Measurements from ENCODE around the gene MIPEP. TPM values are rescaled to one million over a fixed set of nuclear protein-coding genes. Genes with fewer than 3 reads are reported as not detected.
A peak's percentile ranks its signal among the peaks of the same experiment; 100 is the strongest.
"Not testable (repeated sequence)": the region's sequence is repeated elsewhere in the genome, so short reads cannot be mapped to it uniquely, and the experiment has no call there.

MIPEP gene
- total RNA-seq, 1 experiment from 2014 or later, result 25.0 TPM

GRCh38 chr13:23898101-23898500, 8.9 kb upstream of the MIPEP start:
- Histone ChIP-seq H3K9me3 (no peaks in the 10 kb centered on the region), H3K27me3 (no peaks in the 10 kb centered on the region), H3K4me3 (no peak overlapping the region), H3K36me3 (no peaks in the 10 kb centered on the region)
- no peak for DNase-seq

- H3K27me3 ChIP-seq, DNase-seq, H3K36me3 ChIP-seq, H3K4me3 ChIP-seq, H3K9me3 ChIP-seq: not testable (repeated sequence)
Measured at GRCh38 chr13:23897452-23897919, 8.3 kb upstream of the MIPEP start, which contains the start of gene C1QTNF9B. TSS of gene C1QTNF9B (minus strand) at chr13:23897502.

- H3K4me3 ChIP-seq, H3K36me3 ChIP-seq, DNase-seq, H3K27me3 ChIP-seq, H3K9me3 ChIP-seq: not testable (repeated sequence)
Measured at GRCh38 chr13:23894746-23895145, 5.5 kb upstream of the MIPEP start.

- H3K4me3 ChIP-seq, H3K27me3 ChIP-seq, H3K9me3 ChIP-seq, DNase-seq, H3K36me3 ChIP-seq: not testable (repeated sequence)
Measured at GRCh38 chr13:23893791-23894190, 4.6 kb upstream of the MIPEP start.

GRCh38 chr13:23889615-23890607, 711 bp upstream of the MIPEP start:
- H3K36me3 ChIP-seq, result peaks cover 7% of the 10 kb centered on the region
- no peak for DNase-seq
- peak overlapping the region; percentile 94 for H3K4me3 ChIP-seq
- no peaks in the 10 kb centered on the region for H3K9me3 ChIP-seq
- H3K27me3 ChIP-seq, result no peaks in the 10 kb centered on the region

- not testable (repeated sequence) for H3K27me3 ChIP-seq, H3K4me3 ChIP-seq, H3K9me3 ChIP-seq, DNase-seq
- H3K36me3 ChIP-seq, result peaks cover 22% of the 10 kb centered on the region
Measured at GRCh38 chr13:23884361-23884760, 4.8 kb downstream of the MIPEP start.

GRCh38 chr13:23883255-23883654, 5.9 kb downstream of the MIPEP start:
- DNase-seq, result no peak

GRCh38 chr13:23881402-23881800, 7.8 kb downstream of the MIPEP start:
- H3K9me3 ChIP-seq, H3K27me3 ChIP-seq, DNase-seq, H3K4me3 ChIP-seq: not testable (repeated sequence)
- peaks cover 40% of the 10 kb centered on the region for H3K36me3 ChIP-seq

More at GRCh38 chr13:23883255-23883654, 5.9 kb downstream of the MIPEP start:
- Histone ChIP-seq H3K27me3 (no peaks in the 10 kb centered on the region), H3K9me3 (no peaks in the 10 kb centered on the region), H3K36me3 (peaks cover 30% of the 10 kb centered on the region), H3K4me3 (no peak overlapping the region)

GRCh38 chr13:23880493-23881401, 8.5 kb downstream of the MIPEP start:
- not testable (repeated sequence) for DNase-seq, H3K27me3 ChIP-seq, H3K4me3 ChIP-seq, H3K9me3 ChIP-seq
- H3K36me3 ChIP-seq, result peaks cover 37% of the 10 kb centered on the region

GRCh38 chr13:23877286-23877685, 11.9 kb downstream of the MIPEP start:
- Histone ChIP-seq H3K4me3 (no peak overlapping the region), H3K27me3 (no peaks in the 10 kb centered on the region), H3K36me3 (peaks cover 22% of the 10 kb centered on the region), H3K9me3 (no peaks in the 10 kb centered on the region)
- DNase-seq, result no peak

GRCh38 chr13:23876265-23876664, 12.9 kb downstream of the MIPEP start:
- Histone ChIP-seq H3K9me3 (no peaks in the 10 kb centered on the region), H3K27me3 (no peaks in the 10 kb centered on the region), H3K36me3 (peaks cover 19% of the 10 kb centered on the region), H3K4me3 (no peak overlapping the region)
- no peak for DNase-seq

GRCh38 chr13:23871616-23872220, 17.5 kb downstream of the MIPEP start:
- DNase-seq, result no peak
- H3K36me3 ChIP-seq, result peaks cover 6% of the 10 kb centered on the region
- H3K4me3 ChIP-seq, result no peak overlapping the region
- H3K9me3 ChIP-seq, result no peaks in the 10 kb centered on the region
- no peaks in the 10 kb centered on the region for H3K27me3 ChIP-seq

- no peaks in the 10 kb centered on the region for H3K9me3 ChIP-seq
- H3K4me3 ChIP-seq, result no peak overlapping the region
- peaks cover 6% of the 10 kb centered on the region for H3K36me3 ChIP-seq
- no peaks in the 10 kb centered on the region for H3K27me3 ChIP-seq
- DNase-seq, result peak; percentile 45
Measured at GRCh38 chr13:23870356-23871140, 18.7 kb downstream of the MIPEP start.

GRCh38 chr13:23868521-23868920, 20.7 kb downstream of the MIPEP start:
- Histone ChIP-seq H3K9me3 (no peaks in the 10 kb centered on the region), H3K27me3 (no peaks in the 10 kb centered on the region), H3K36me3 (peaks cover 6% of the 10 kb centered on the region), H3K4me3 (no peak overlapping the region)
- DNase-seq, result peak; percentile 74

GRCh38 chr13:23867027-23867491, 22.1 kb downstream of the MIPEP start:
- H3K9me3 ChIP-seq, result no peaks in the 10 kb centered on the region
- peaks cover 6% of the 10 kb centered on the region for H3K36me3 ChIP-seq
- H3K27me3 ChIP-seq, result no peaks in the 10 kb centered on the region
- DNase-seq, result peak; percentile 39
- H3K4me3 ChIP-seq, result no peak overlapping the region

Measured in MG63 (cell line).